HCT116 (cell line): ENCODE data around the gene BICDL2. TPM values are rescaled to one million over a fixed set of nuclear protein-coding genes. Genes with fewer than 3 reads are reported as not detected.
A peak's percentile ranks its signal among the peaks of the same experiment; 100 is the strongest.

Experiments
- ATAC-seq: fragments of 200-7000 bp; cut with Tn5 transposase; 2 replicates; pipeline ENCODE4 v1.9.1; 2020; ENCODE audit warnings: mild to moderate bottlenecking, moderate library complexity
- BruUV-seq: library from RNA; stranded (reverse); fragments of 400-500 nt; replicated peaks from 2 replicates; lab custom pipeline; 2021; lab: Mats Ljungman, UMichigan
- CTCF ChIA-PET: fragments of 300-600 bp; sonication (Branson Sonifier 250); formaldehyde crosslinking; loops from one replicate; lab custom pipeline; 2021; ENCODE audit warnings: antibody characterized with exemption; lab: Charles Lee
- POLR2A ChIA-PET: fragments of 300-600, 350-600 bp; sonication (Branson Sonifier 250); formaldehyde crosslinking; loops from one replicate; lab custom pipeline; 2021; ENCODE audit warnings: antibody characterized with exemption; lab: Charles Lee
- RAD21 ChIA-PET, 2 experiments: fragments of 300-600 bp; sonication (Branson Sonifier 250); formaldehyde crosslinking; loops; one replicate each; lab custom pipeline; 2023; ENCODE audit warnings: low total read pairs in 2 of 2; ENCODE audit not compliant: uncharacterized antibody in 2 of 2, unreplicated experiment in 2 of 2, low non-redundant PET in 1 of 2; lab: Charles Lee
- DNase-seq: peaks from one replicate; pipeline ENCODE4 v3.0.0-alpha.2; 2010; ENCODE audit warnings: low read depth, low spot score
- H2AFZ ChIP-seq: fragments of 200-600 bp; shearing (Covaris generic), sonication (generic); 2 replicates; pipeline ENCODE4 v1.6.1; 2017; ENCODE audit warnings: low read depth, mixed run types, mixed read lengths, antibody characterized with exemption, low read length; ENCODE audit not compliant: poor library complexity, severe bottlenecking
- H3K27ac ChIP-seq: 2 replicates; pipeline ENCODE4 v1.5.1; 2012; ENCODE audit warnings: low read depth, low read length
- H3K27me3 ChIP-seq: fragments of 200-600 bp; sonication (generic); 2 replicates; pipeline ENCODE4 v1.6.1; 2016; ENCODE audit warnings: mixed run types, low read length, mixed read lengths; ENCODE audit not compliant: insufficient read depth
- H3K36me3 ChIP-seq, 2 experiments: fragments of 200-500 bp in 1 of 2; fragments of 200-600 bp in 1 of 2; sonication (Bioruptor generic) in 1 of 2; sonication (generic) in 1 of 2; 2 replicates each; pipeline versions ENCODE4 v1.5.1 to v1.6.1; 2014 to 2016; ENCODE audit warnings: low read length in 2 of 2, inconsistent platforms in 1 of 2, mixed read lengths in 1 of 2, mixed run types in 1 of 2; ENCODE audit not compliant: insufficient read depth in 2 of 2, control insufficient read depth in 1 of 2
- H3K4me1 ChIP-seq, 2 experiments: fragments of 200-600 bp in 1 of 2; sonication (generic) in 1 of 2; 2 replicates each; pipeline versions ENCODE4 v1.5.1 to v1.6.1; 2012 to 2017; ENCODE audit warnings: low read length in 2 of 2, inconsistent platforms in 1 of 2, mild to moderate bottlenecking in 1 of 2, mixed read lengths in 1 of 2, mixed run types in 1 of 2, moderate library complexity in 1 of 2; ENCODE audit not compliant: insufficient read depth in 2 of 2, control insufficient read depth in 1 of 2
- H3K4me2 ChIP-seq: fragments of 200-600 bp; sonication (generic); 2 replicates; pipeline ENCODE4 v1.6.1; 2017; ENCODE audit warnings: mixed run types, low read length, mixed read lengths
- H3K4me3 ChIP-seq, 2 experiments: fragments of 200-600 bp in 1 of 2; sonication (generic) in 1 of 2; replicated peaks in 1 of 2; 2 replicates each; pipeline ENCODE4 v1.5.1; 2011 to 2016; ENCODE audit warnings: low read length in 2 of 2, control low read depth in 1 of 2, low read depth in 1 of 2, mild to moderate bottlenecking in 1 of 2, mixed read lengths in 1 of 2, mixed run types in 1 of 2
- H3K79me2 ChIP-seq: fragments of 200-600 bp; sonication (generic); 2 replicates; pipeline ENCODE4 v1.6.1; 2017; ENCODE audit warnings: mild to moderate bottlenecking, mixed run types, low read length, moderate library complexity, mixed read lengths; ENCODE audit not compliant: insufficient read depth
- H3K9ac ChIP-seq: fragments of 200-600 bp; sonication (generic); 2 replicates; pipeline ENCODE4 v1.6.1; 2016; ENCODE audit warnings: low read length, mixed read lengths
- H3K9me2 ChIP-seq: fragments of 200-600 bp; sonication (generic), shearing (Covaris generic); 2 replicates; pipeline ENCODE4 v1.6.1; 2017; ENCODE audit warnings: mixed run types, mild to moderate bottlenecking, moderate library complexity; ENCODE audit not compliant: insufficient read depth
- H3K9me3 ChIP-seq, 2 experiments: fragments of 200-500 bp in 1 of 2; fragments of 200-600 bp in 1 of 2; sonication (Bioruptor generic) in 1 of 2; sonication (generic) in 1 of 2; 2 replicates each; pipeline ENCODE4 v1.6.1; 2014 to 2017; ENCODE audit warnings: low read length in 2 of 2, mixed read lengths in 2 of 2, inconsistent platforms in 1 of 2, low read depth in 1 of 2, mild to moderate bottlenecking in 1 of 2, mixed run types in 1 of 2, moderate library complexity in 1 of 2; ENCODE audit not compliant: control insufficient read depth in 1 of 2, insufficient read depth in 1 of 2
- H4K20me1 ChIP-seq: fragments of 200-600 bp; sonication (generic), shearing (Covaris generic); 2 replicates; pipeline ENCODE4 v1.6.1; 2017; ENCODE audit warnings: mixed run types, mild to moderate bottlenecking, moderate library complexity; ENCODE audit not compliant: insufficient read depth
- CBX3 ChIP-seq: IDR thresholded peaks from 2 replicates; pipeline ENCODE4 v1.6.1; 2012; ENCODE audit warnings: low read depth
- EGR1 ChIP-seq: IDR thresholded peaks from 2 replicates; pipeline ENCODE4 v1.6.1; 2012; ENCODE audit warnings: low read depth
- SP1 ChIP-seq: IDR thresholded peaks from 2 replicates; pipeline ENCODE4 v1.6.1; 2012; ENCODE audit warnings: low read depth
- ZFX ChIP-seq: fragments of 450-650 bp; IDR thresholded peaks from 2 replicates; pipeline ENCODE4 v1.6.1; 2017
- intact Hi-C: fragments of 100-400 bp; cut with micrococcal nuclease; formaldehyde crosslinking; loops from 2 replicates; pipeline ENCODE4 v1.10.0; 2022
- total RNA-seq: library from RNA; stranded (reverse); gene quantifications from one replicate; pipeline ENCODE4 v1.2.1, GENCODE V29; 2021; ENCODE audit not compliant: unreplicated experiment
- TF ChIP-seq, protein P1 (sequence below), 3 experiments: fragments of 200-600 bp in 1 of 3; sonication (generic) in 1 of 3; IDR thresholded peaks in 2 of 3; conservative IDR thresholded peaks in 1 of 3; 2 replicates each; pipeline ENCODE4 v1.5.1; 2012 to 2017; ENCODE audit warnings: low read depth in 2 of 3, low read length in 2 of 3, antibody characterized with exemption in 1 of 3, borderline replicate concordance in 1 of 3, control low read depth in 1 of 3, mild to moderate bottlenecking in 1 of 3, mixed read lengths in 1 of 3, mixed run types in 1 of 3, moderate library complexity in 1 of 3; ENCODE audit not compliant: insufficient read depth in 1 of 3

Gene BICDL2
- total RNA-seq, 1 experiment from 2014 or later, result 21.3 TPM

DNA sequence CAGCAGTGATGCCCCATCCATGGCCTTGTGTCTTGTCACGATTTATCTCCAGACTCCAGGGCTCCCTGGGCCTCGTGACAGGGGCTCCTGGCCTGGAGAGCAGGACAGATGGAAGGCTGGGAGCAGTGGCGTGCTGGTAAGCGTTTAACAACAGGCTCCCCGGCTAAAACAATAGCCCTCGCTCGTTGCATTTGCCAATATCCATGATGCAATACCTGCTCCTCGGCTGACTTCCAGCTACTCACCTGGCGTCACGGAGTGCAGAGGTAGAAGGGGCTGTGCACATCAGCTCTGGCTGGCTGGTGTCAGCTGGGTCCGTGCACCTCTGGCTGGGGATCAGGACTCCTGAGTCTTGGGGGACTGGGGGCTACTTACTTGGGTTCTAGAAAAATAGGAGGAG lies 1.5 kb upstream of the BICDL2 start (continued):
- TF ChIP-seq, protein P1, sequence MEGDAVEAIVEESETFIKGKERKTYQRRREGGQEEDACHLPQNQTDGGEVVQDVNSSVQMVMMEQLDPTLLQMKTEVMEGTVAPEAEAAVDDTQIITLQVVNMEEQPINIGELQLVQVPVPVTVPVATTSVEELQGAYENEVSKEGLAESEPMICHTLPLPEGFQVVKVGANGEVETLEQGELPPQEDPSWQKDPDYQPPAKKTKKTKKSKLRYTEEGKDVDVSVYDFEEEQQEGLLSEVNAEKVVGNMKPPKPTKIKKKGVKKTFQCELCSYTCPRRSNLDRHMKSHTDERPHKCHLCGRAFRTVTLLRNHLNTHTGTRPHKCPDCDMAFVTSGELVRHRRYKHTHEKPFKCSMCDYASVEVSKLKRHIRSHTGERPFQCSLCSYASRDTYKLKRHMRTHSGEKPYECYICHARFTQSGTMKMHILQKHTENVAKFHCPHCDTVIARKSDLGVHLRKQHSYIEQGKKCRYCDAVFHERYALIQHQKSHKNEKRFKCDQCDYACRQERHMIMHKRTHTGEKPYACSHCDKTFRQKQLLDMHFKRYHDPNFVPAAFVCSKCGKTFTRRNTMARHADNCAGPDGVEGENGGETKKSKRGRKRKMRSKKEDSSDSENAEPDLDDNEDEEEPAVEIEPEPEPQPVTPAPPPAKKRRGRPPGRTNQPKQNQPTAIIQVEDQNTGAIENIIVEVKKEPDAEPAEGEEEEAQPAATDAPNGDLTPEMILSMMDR (IDR thresholded peaks at IDR 0.05 in 2 of 3, conservative IDR thresholded peaks at IDR 0.05 in 1 of 3; ENCODE audit: borderline replicate concordance in 1 of 3, insufficient read depth in 1 of 3, low read depth in 2 of 3, low read length in 2 of 3), result no peak
- TF ChIP-seq EGR1, result no peak
- TF ChIP-seq SP1, result no peak
- no peak for TF ChIP-seq ZFX
- TF ChIP-seq, all 23 proteins: peak for 0

GRCh38 chr16:3035972-3036725 lies 595 bp downstream of the BICDL2 start:
- Histone ChIP-seq H3K27me3 (no peaks in the 10 kb centered on the region), H3K9ac (peak overlapping the region; percentile 75), H3K27ac (peak overlapping the region; percentile 26; the same call in 1 of the 2 replicates), H2AFZ (no peak overlapping the region), H3K36me3 (no peaks in the 10 kb centered on the region), H4K20me1 (no peaks in the 10 kb centered on the region), H3K4me2 (peak overlapping the region; percentile 95), H3K4me3 (peak overlapping the region; percentile 61 to 76), H3K9me3 (no peaks in the 10 kb centered on the region), H3K79me2 (no peaks in the 10 kb centered on the region), H3K4me1 (peaks cover 15 to 52% of the 10 kb centered on the region in 2 experiments), H3K9me2 (no peaks in the 10 kb centered on the region)
- intact Hi-C loops, result no loop called here
- ChIA-PET POLR2A (no interaction called here), CTCF (interaction anchor here (1.1 kb wide), 1 partner anchor 9 kb away, joined by 3 read pairs; no protein-coding TSS in a partner anchor), RAD21 (no interaction called here)
- BruUV-seq, result no TSS peak
- TF ChIP-seq ZFX (no peak), EGR1 (no peak), CBX3 (no peak)
- DNase-seq (no peak), ATAC-seq (peak; percentile 29)
